Neural cell (in vitro differentiated cells): ENCODE measurements around the gene SRSF7. TPM values are rescaled to one million over a fixed set of nuclear protein-coding genes. Genes with fewer than 3 reads are reported as not detected.
A peak's percentile ranks its signal among the peaks of the same experiment; 100 is the strongest.

ENCODE experiments used
- H2AFZ ChIP-seq: fragments of 200-600, 300-800 bp; sonication (generic), shearing (Covaris generic); 2 replicates; pipeline ENCODE4 v1.6.0; 2014; ENCODE audit warnings: low read depth, mild to moderate bottlenecking, antibody characterized with exemption, low read length, moderate library complexity
- H3F3A ChIP-seq: fragments of 200-600 bp; shearing (Covaris generic); 2 replicates; pipeline ENCODE4 v1.6.1; 2016; ENCODE audit warnings: mild to moderate bottlenecking, moderate library complexity, mixed read lengths, antibody characterized with exemption, low read length; ENCODE audit not compliant: insufficient read depth, poor library complexity, severe bottlenecking
- H3K27ac ChIP-seq: fragments of 200-600, 300-800 bp; sonication (generic), shearing (Covaris generic); 2 replicates; pipeline ENCODE4 v1.5.1; 2014; ENCODE audit warnings: mild to moderate bottlenecking, low read length, moderate library complexity
- H3K27me3 ChIP-seq: fragments of 300-800, 200-600 bp; sonication (generic), shearing (Covaris generic); 2 replicates; pipeline ENCODE4 v1.6.0; 2014; ENCODE audit warnings: mild to moderate bottlenecking, low read depth, low read length, moderate library complexity; ENCODE audit not compliant: insufficient read depth
- H3K36me3 ChIP-seq: fragments of 300-800, 200-600 bp; sonication (generic), shearing (Covaris generic); 2 replicates; pipeline ENCODE4 v1.5.1; 2014; ENCODE audit warnings: mild to moderate bottlenecking, antibody characterized with exemption, low read length, moderate library complexity; ENCODE audit not compliant: insufficient read depth
- H3K4me2 ChIP-seq: fragments of 300-800, 200-600 bp; sonication (generic), shearing (Covaris generic); 2 replicates; pipeline ENCODE4 v1.6.0; 2014; ENCODE audit warnings: mild to moderate bottlenecking, low read length
- H3K4me3 ChIP-seq: fragments of 300-800, 200-600 bp; sonication (generic), shearing (Covaris generic); 2 replicates; pipeline ENCODE4 v1.5.1; 2014; ENCODE audit warnings: mild to moderate bottlenecking, low read length, moderate library complexity
- H3K79me2 ChIP-seq: fragments of 200-600 bp; shearing (Covaris generic); replicated peaks from 2 replicates; pipeline ENCODE4 v1.6.0; 2014; ENCODE audit warnings: mild to moderate bottlenecking, low read length, moderate library complexity; ENCODE audit not compliant: insufficient read depth
- H3K9ac ChIP-seq: fragments of 300-800, 200-600 bp; sonication (generic), shearing (Covaris generic); 2 replicates; pipeline ENCODE4 v1.6.1; 2016; ENCODE audit warnings: mild to moderate bottlenecking, low read length, mixed read lengths
- H3K9me2 ChIP-seq: fragments of 200-600 bp; shearing (Covaris generic); 2 replicates; pipeline ENCODE4 v1.6.1; 2016; ENCODE audit warnings: mild to moderate bottlenecking, low read length, mixed read lengths; ENCODE audit not compliant: insufficient read depth
- H3K9me3 ChIP-seq: fragments of 200-600, 300-800 bp; sonication (generic), shearing (Covaris generic); 2 replicates; pipeline ENCODE4 v1.6.1; 2016; ENCODE audit warnings: mild to moderate bottlenecking, mixed run types, low read length, moderate library complexity, mixed read lengths
- H4K20me1 ChIP-seq: fragments of 200-600 bp; shearing (Covaris generic); 2 replicates; pipeline ENCODE4 v1.6.1; 2016; ENCODE audit warnings: mild to moderate bottlenecking, mixed run types; ENCODE audit not compliant: insufficient read depth
- EP300 ChIP-seq: fragments of 450-650 bp; conservative IDR thresholded peaks from 2 replicates; pipeline ENCODE4 v1.6.1; 2014; ENCODE audit warnings: antibody characterized with exemption, mild to moderate bottlenecking, moderate library complexity; ENCODE audit not compliant: poor library complexity, severe bottlenecking
- EZH2 ChIP-seq: fragments of 200-600, 300-800 bp; shearing (Covaris generic), sonication (generic); IDR thresholded peaks from 2 replicates; pipeline ENCODE4 v1.6.1; 2014; ENCODE audit warnings: antibody characterized with exemption, low read length, borderline replicate concordance, mild to moderate bottlenecking; ENCODE audit not compliant: insufficient read depth, poor library complexity, severe bottlenecking
- MXI1 ChIP-seq: fragments of 450-650 bp; conservative IDR thresholded peaks from 2 replicates; pipeline ENCODE4 v1.6.1; 2014; ENCODE audit warnings: antibody characterized with exemption, mild to moderate bottlenecking; ENCODE audit not compliant: poor library complexity, severe bottlenecking
- POLR2AphosphoS5 ChIP-seq: IDR thresholded peaks from 2 replicates; pipeline ENCODE4 v1.6.1; 2012
- RAD21 ChIP-seq: fragments of 450-650 bp; conservative IDR thresholded peaks from 2 replicates; pipeline ENCODE4 v1.6.1; 2014; ENCODE audit warnings: antibody characterized with exemption, mild to moderate bottlenecking, moderate library complexity
- REST ChIP-seq: IDR thresholded peaks from 2 replicates; pipeline ENCODE4 v1.6.1; 2012; ENCODE audit warnings: borderline replicate concordance
- SMC3 ChIP-seq: fragments of 450-650 bp; conservative IDR thresholded peaks from 2 replicates; pipeline ENCODE4 v1.6.1; 2014; ENCODE audit warnings: antibody characterized with exemption, mild to moderate bottlenecking, moderate library complexity; ENCODE audit not compliant: poor library complexity
- TAF1 ChIP-seq: IDR thresholded peaks from 2 replicates; pipeline ENCODE4 v1.6.1; 2012; ENCODE audit warnings: low read depth
- polyA plus RNA-seq: library from polyadenylated mRNA; depleted of rRNA; stranded (reverse); fragments of >200 nt; gene quantifications from 2 replicates; pipeline ENCODE4 v1.2.3, GENCODE V29; 2014
- TF ChIP-seq, protein P1 (sequence below): fragments of 450-650 bp; IDR thresholded peaks from 2 replicates; pipeline ENCODE4 v1.5.1; 2014; ENCODE audit warnings: antibody characterized with exemption, mild to moderate bottlenecking, moderate library complexity; ENCODE audit not compliant: poor library complexity, severe bottlenecking

SRSF7 gene
- polyA plus RNA-seq, 1 donor from 2014 or later = 286 TPM

DNA sequence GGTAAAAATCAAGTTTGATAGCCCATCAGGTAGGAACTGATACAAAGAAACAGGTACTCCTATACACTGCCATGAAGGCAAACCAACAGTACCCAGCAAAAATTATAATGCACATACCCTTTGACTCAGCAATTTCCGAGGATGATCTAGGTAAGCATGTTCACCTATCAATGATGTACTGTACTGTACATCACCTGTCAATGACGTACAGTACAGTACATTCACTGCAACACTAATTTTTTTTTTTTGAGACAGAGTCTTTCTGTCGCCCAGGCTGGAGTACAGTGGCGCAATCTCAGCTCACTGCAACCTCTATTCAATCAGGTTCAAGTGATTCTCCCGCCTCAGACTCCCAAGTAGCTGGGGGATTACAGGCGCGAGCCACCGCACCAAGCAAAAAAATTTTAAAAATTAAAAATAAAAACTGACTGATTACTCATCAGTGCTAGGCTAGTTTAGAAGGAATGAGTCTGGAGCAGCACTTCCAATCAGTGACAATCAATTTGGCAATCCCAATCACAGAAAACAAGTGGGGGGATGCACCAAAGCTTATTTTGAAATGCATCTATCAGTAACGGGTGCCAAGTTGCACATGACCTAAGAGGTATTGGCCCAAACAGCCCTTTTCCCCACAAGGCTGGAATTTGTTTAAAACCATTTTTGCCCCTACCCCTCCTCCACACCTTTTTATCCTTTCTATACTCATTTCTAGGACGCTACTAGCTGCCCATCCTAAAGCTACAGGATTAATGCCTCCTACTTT is 8.2 kb downstream of the SRSF7 start:
- H3F3A ChIP-seq = no peaks in the 10 kb centered on the region
- peaks cover 31% of the 10 kb centered on the region for H3K36me3 ChIP-seq
- no peaks in the 10 kb centered on the region for H3K9me3 ChIP-seq
- H3K27me3 ChIP-seq = no peaks in the 10 kb centered on the region
- no peak overlapping the region for H3K4me2 ChIP-seq
- H3K4me3 ChIP-seq = no peak overlapping the region
- peaks cover 16% of the 10 kb centered on the region for H4K20me1 ChIP-seq
- no peak overlapping the region for H3K9ac ChIP-seq
- peaks cover 49% of the 10 kb centered on the region for H3K79me2 ChIP-seq
- no peak overlapping the region for H2AFZ ChIP-seq
- H3K9me2 ChIP-seq = no peaks in the 10 kb centered on the region
- no peak overlapping the region for H3K27ac ChIP-seq
- TF ChIP-seq TAF1 = no peak
- TF ChIP-seq, protein P1, sequence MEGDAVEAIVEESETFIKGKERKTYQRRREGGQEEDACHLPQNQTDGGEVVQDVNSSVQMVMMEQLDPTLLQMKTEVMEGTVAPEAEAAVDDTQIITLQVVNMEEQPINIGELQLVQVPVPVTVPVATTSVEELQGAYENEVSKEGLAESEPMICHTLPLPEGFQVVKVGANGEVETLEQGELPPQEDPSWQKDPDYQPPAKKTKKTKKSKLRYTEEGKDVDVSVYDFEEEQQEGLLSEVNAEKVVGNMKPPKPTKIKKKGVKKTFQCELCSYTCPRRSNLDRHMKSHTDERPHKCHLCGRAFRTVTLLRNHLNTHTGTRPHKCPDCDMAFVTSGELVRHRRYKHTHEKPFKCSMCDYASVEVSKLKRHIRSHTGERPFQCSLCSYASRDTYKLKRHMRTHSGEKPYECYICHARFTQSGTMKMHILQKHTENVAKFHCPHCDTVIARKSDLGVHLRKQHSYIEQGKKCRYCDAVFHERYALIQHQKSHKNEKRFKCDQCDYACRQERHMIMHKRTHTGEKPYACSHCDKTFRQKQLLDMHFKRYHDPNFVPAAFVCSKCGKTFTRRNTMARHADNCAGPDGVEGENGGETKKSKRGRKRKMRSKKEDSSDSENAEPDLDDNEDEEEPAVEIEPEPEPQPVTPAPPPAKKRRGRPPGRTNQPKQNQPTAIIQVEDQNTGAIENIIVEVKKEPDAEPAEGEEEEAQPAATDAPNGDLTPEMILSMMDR = no peak
- no peak for TF ChIP-seq REST
- TF ChIP-seq POLR2AphosphoS5 = no peak
- no peak for TF ChIP-seq EP300
- no peak for TF ChIP-seq SMC3
- TF ChIP-seq EZH2 = no peak
- TF ChIP-seq MXI1 = no peak
- TF ChIP-seq RAD21 = no peak

- H2AFZ ChIP-seq = no peak overlapping the region
- no peaks in the 10 kb centered on the region for H3F3A ChIP-seq
- no peaks in the 10 kb centered on the region for H3K27me3 ChIP-seq
- TF ChIP-seq RAD21 (peak; percentile 59), EP300 (no peak), REST (no peak), SMC3 (peak; percentile 55), EZH2 (no peak), TAF1 (no peak)
- TF ChIP-seq, protein P1 = peak; percentile 63
- no peak overlapping the region for H3K27ac ChIP-seq
- no peak overlapping the region for H3K4me2 ChIP-seq
- H3K79me2 ChIP-seq = peaks cover 30% of the 10 kb centered on the region
- H3K9me2 ChIP-seq = no peaks in the 10 kb centered on the region
- peaks cover 15% of the 10 kb centered on the region for H3K36me3 ChIP-seq
- H4K20me1 ChIP-seq = peaks cover 9% of the 10 kb centered on the region
- H3K4me3 ChIP-seq = no peak overlapping the region
- no peak overlapping the region for H3K9ac ChIP-seq
- H3K9me3 ChIP-seq = no peaks in the 10 kb centered on the region
Measured at GRCh38 chr2:38740851-38741731, 10.1 kb downstream of the SRSF7 start.
